Smooth muscle cell of trachea (primary cell): Measurements from ENCODE around the gene RNH1. TPM values are rescaled to one million over a fixed set of nuclear protein-coding genes. Genes with fewer than 3 reads are reported as not detected.

ENCODE experiments used
- total RNA-seq: library from RNA; depleted of rRNA; stranded (reverse); fragments of >200 nt; gene quantifications from 2 replicates; pipeline ENCODE4 v1.2.1, GENCODE V29; 2014

Gene RNH1
- 538 and 702 TPM in 2 replicates for total RNA-seq

GRCh38 chr11:506995-507726 is at the start of gene RNH1:
Gene RNH1 (minus strand): TSS chr11:507242. CDS start chr11:502162, 5,080 bp downstream.

GRCh38 chr11:536841-537621 is 30.0 kb upstream of the RNH1 start, which contains the start of gene LRRC56:
Gene LRRC56 (plus strand): TSS chr11:537527. CDS start chr11:540685, 3,158 bp downstream.

GRCh38 chr11:535519-536454 is 28.7 kb upstream of the RNH1 start, which contains the start of gene HRAS:
Gene HRAS (minus strand): TSS chr11:535576.

GRCh38 chr11:449889-450808 is 56.9 kb downstream of the RNH1 start, which contains the start of gene PTDSS2:
Gene PTDSS2 (plus strand): TSS chr11:450279. CDS start chr11:450456, 177 bp downstream.

Other genes with a start within 250 kb of the RNH1 start
- gene NLRP6, start 228.8 kb downstream of the RNH1 start, total RNA-seq: not detected in 2 replicates
- gene PGGHG, start 218.1 kb downstream of the RNH1 start, total RNA-seq: 7.9 and 18.0 TPM in 2 replicates
- gene IFITM5, start 207.7 kb downstream of the RNH1 start, total RNA-seq: 0.50 TPM in 1 of 2 replicates, not detected in the other
- gene IFITM2, start 199.4 kb downstream of the RNH1 start, total RNA-seq: 49.7 and 93.9 TPM in 2 replicates
- 20.9 and 31.6 TPM in 2 replicates for gene IFITM1, start 193.2 kb downstream of the RNH1 start, total RNA-seq
- 33.3 and 84.0 TPM in 2 replicates for gene IFITM3, start 186.4 kb downstream of the RNH1 start, total RNA-seq
- gene B4GALNT4, start 137.7 kb downstream of the RNH1 start, total RNA-seq: 3.3 and 4.7 TPM in 2 replicates
- gene PKP3, start 113.0 kb downstream of the RNH1 start, total RNA-seq: 1.7 and 2.8 TPM in 2 replicates
- gene SIGIRR, start 92.2 kb downstream of the RNH1 start, total RNA-seq: 17.5 and 18.5 TPM in 2 replicates
- gene ANO9, start 65.2 kb downstream of the RNH1 start, total RNA-seq: 0.17 TPM in 1 of 2 replicates, not detected in the other
- 35.9 and 40.5 TPM in 2 replicates for gene PTDSS2, start 57.0 kb downstream of the RNH1 start, total RNA-seq
- 49.5 and 62.4 TPM in 2 replicates for gene HRAS, start 28.3 kb upstream of the RNH1 start, total RNA-seq
- gene LRRC56, start 30.3 kb upstream of the RNH1 start, total RNA-seq: 0.73 and 1.5 TPM in 2 replicates
- gene LMNTD2, start 53.5 kb upstream of the RNH1 start, total RNA-seq: 0.29 and 0.33 TPM in 2 replicates
- gene RASSF7, start 53.7 kb upstream of the RNH1 start, total RNA-seq: 2.3 and 4.4 TPM in 2 replicates
- 21.2 and 29.8 TPM in 2 replicates for gene PHRF1, start 69.2 kb upstream of the RNH1 start, total RNA-seq
- gene IRF7, start 108.7 kb upstream of the RNH1 start, total RNA-seq: 7.7 and 11.9 TPM in 2 replicates
- under 0.01 TPM in 1 of 2 replicates, not detected in the other for gene CDHR5, start 117.7 kb upstream of the RNH1 start, total RNA-seq
- not detected in 2 replicates for gene SCT, start 119.9 kb upstream of the RNH1 start, total RNA-seq
- not detected in 2 replicates for gene DRD4, start 130.0 kb upstream of the RNH1 start, total RNA-seq
- gene DEAF1, start 188.0 kb upstream of the RNH1 start, total RNA-seq: 26.6 and 58.4 TPM in 2 replicates
- gene TMEM80, start 188.6 kb upstream of the RNH1 start, total RNA-seq: 13.7 and 14.8 TPM in 2 replicates
- 68.4 and 125 TPM in 2 replicates for gene EPS8L2, start 199.0 kb upstream of the RNH1 start, total RNA-seq
- gene TALDO1, start 240.2 kb upstream of the RNH1 start, total RNA-seq: 166 and 171 TPM in 2 replicates